ENCODE measurements around the gene CTRB1. TPM values are rescaled to one million over a fixed set of nuclear protein-coding genes. Genes with fewer than 3 reads are reported as not detected.

Gene CTRB1
- total and polyA plus RNA-seq, 2 of the 13 experiments (the other 11 are each of a cell fraction or from before 2014, with no cell fraction given), result not detected

- TF ChIP-seq MLXIP (CRISPR knock-in tag; IDR thresholded peaks at IDR 0.05; ENCODE audit: borderline replicate concordance), result no peak
- TF ChIP-seq PATZ1 (CRISPR knock-in tag; IDR thresholded peaks at IDR 0.05), result peak; percentile 49; the same call in 1 of the 2 replicates
- no peak for TF ChIP-seq ZNF547 (CRISPR knock-in tag; IDR thresholded peaks at IDR 0.05)
- TF ChIP-seq NCOR1 (IDR thresholded peaks at IDR 0.05; ENCODE audit: borderline replicate concordance, low read length), result peak; percentile 61; the same call in 1 of the 2 replicates
- TF ChIP-seq ZBTB4 (CRISPR knock-in tag; IDR thresholded peaks at IDR 0.05; ENCODE audit: borderline replicate concordance), result no peak
- 0 out of 2 replicates have a peak, but pooled peaks have one; percentile 11 for TF ChIP-seq FOSL2 (CRISPR knock-in tag; IDR thresholded peaks at IDR 0.05)
- no peak for TF ChIP-seq HES4 (CRISPR knock-in tag; IDR thresholded peaks at IDR 0.05; ENCODE audit: borderline replicate concordance)
- no peak for TF ChIP-seq ZNF350 (CRISPR knock-in tag; IDR thresholded peaks at IDR 0.05; ENCODE audit: borderline replicate concordance, low read depth)
- no peak for TF ChIP-seq LBX2 (CRISPR knock-in tag; IDR thresholded peaks at IDR 0.05; ENCODE audit: borderline replicate concordance)
- 0 out of 2 replicates have a peak, but pooled peaks have one; percentile 27 for TF ChIP-seq ZNF142 (CRISPR knock-in tag; IDR thresholded peaks at IDR 0.05)
- no peak for TF ChIP-seq KDM5A (IDR thresholded peaks at IDR 0.05; ENCODE audit: borderline replicate concordance, low read length)
- peak; percentile 64 for TF ChIP-seq RXRB (CRISPR knock-in tag; IDR thresholded peaks at IDR 0.05; ENCODE audit: borderline replicate concordance)
Measured at GRCh38 chr16:75260851-75261589, 42.2 kb downstream of the CTRB1 start (continued).
